Muscle layer of colon (tissue), 2 donors: ENCODE data around the gene MALAT1.

ENCODE experiments used
- H3K27ac ChIP-seq: one replicate; pipeline ENCODE4 v1.7.0; 2013; ENCODE audit warnings: low read depth, mild to moderate bottlenecking, low read length, moderate library complexity
- H3K27me3 ChIP-seq, 2 donors: one replicate each; pipeline ENCODE4 v1.7.0; 2013; ENCODE audit warnings: low read length in 2 of 2, mild to moderate bottlenecking in 2 of 2; ENCODE audit not compliant: insufficient read depth in 2 of 2, control insufficient read depth in 1 of 2
- H3K36me3 ChIP-seq: one replicate; pipeline ENCODE4 v1.7.0; 2013; ENCODE audit warnings: mild to moderate bottlenecking, low read length; ENCODE audit not compliant: insufficient read depth
- H3K4me1 ChIP-seq: one replicate; pipeline ENCODE4 v1.7.0; 2013; ENCODE audit warnings: mild to moderate bottlenecking, low read length; ENCODE audit not compliant: insufficient read depth
- H3K4me3 ChIP-seq, 2 donors: one replicate each; pipeline ENCODE4 v1.7.0; 2013; ENCODE audit warnings: low read length in 2 of 2, low read depth in 1 of 2, mild to moderate bottlenecking in 1 of 2, moderate library complexity in 1 of 2
- H3K9ac ChIP-seq: one replicate; pipeline ENCODE4 v1.7.0; 2013; ENCODE audit warnings: low read length
- H3K9me3 ChIP-seq: one replicate; pipeline ENCODE4 v1.7.0; 2013; ENCODE audit warnings: mild to moderate bottlenecking, low read length
- donor health status: abdominal sarcoma.
- donor health status: Adenocarcinoma of cecum.

Gene MALAT1

DNA sequence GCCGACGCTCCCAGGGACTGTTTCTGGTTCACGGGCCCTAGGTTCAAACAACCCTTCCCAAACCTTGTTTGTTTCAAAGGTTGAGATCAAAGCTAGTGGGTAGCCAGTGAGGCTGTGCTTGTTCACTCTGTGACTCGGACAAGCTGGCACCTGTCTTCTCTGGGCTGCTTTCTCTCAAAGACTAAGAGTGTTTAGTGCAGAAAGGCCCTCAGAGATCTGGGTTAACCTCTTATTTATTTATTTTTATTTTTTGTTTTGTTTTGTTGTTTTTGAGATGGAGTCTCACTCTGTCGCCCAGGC lies 13.0 kb upstream of the MALAT1 start:
- Histone ChIP-seq H3K4me1 (peaks cover 70% of the 10 kb centered on the region), H3K27ac (peak overlapping the region; percentile 87), H3K9ac (no peak overlapping the region), H3K27me3 (no peaks in the 10 kb centered on the region), H3K4me3 (no peak overlapping the region), H3K36me3 (no peaks in the 10 kb centered on the region), H3K9me3 (no peaks in the 10 kb centered on the region)

DNA sequence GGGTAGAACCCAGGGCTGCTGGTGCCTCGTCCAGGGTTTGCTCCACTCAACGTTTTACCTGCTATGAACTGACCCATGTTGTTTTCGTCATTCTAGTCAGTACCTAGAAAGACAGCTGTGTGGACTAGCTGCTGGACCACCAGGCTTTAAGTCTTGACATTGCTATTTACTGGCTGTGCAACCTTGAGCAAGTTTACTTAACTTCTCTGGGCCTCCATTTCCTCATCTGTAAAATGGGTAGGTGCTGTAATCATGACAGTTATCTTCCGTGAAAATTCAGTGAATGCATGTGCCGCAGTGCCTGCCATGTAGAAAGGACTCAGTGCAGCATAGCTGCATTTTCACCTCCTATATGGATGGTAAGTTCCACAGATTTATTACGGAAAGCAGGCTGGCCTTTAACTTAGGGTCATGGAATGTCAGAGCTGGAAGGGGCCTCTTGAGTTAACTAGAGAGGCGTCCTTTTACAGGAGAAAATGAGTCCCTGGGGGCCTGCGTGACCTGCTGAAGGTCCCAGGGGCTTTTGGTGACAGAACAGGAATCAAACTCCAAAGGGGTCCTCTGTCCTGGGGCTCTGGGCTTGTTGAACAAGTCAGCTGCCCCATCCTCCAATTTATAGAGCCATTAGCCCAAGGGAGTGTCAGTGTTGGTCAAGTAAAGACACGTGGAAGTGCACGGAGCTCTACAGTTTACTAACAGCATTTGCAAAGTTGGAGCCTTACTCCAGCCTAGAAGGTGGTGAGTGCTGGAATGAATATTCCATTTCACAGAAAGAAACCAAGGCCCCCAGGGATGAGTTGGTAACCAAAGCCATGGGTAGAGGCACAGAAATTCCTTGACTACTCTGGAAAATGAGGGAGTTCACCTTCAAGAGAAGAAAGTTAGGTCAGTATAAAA lies 12.0 kb upstream of the MALAT1 start:
- Histone ChIP-seq H3K9me3 (no peaks in the 10 kb centered on the region), H3K27me3 (no peaks in the 10 kb centered on the region), H3K4me1 (peaks cover 74% of the 10 kb centered on the region), H3K27ac (peak overlapping the region; percentile 96), H3K36me3 (no peaks in the 10 kb centered on the region), H3K4me3 (peak overlapping the region in 1 of 2 donors; percentile 20), H3K9ac (peak overlapping the region; percentile 30)

DNA sequence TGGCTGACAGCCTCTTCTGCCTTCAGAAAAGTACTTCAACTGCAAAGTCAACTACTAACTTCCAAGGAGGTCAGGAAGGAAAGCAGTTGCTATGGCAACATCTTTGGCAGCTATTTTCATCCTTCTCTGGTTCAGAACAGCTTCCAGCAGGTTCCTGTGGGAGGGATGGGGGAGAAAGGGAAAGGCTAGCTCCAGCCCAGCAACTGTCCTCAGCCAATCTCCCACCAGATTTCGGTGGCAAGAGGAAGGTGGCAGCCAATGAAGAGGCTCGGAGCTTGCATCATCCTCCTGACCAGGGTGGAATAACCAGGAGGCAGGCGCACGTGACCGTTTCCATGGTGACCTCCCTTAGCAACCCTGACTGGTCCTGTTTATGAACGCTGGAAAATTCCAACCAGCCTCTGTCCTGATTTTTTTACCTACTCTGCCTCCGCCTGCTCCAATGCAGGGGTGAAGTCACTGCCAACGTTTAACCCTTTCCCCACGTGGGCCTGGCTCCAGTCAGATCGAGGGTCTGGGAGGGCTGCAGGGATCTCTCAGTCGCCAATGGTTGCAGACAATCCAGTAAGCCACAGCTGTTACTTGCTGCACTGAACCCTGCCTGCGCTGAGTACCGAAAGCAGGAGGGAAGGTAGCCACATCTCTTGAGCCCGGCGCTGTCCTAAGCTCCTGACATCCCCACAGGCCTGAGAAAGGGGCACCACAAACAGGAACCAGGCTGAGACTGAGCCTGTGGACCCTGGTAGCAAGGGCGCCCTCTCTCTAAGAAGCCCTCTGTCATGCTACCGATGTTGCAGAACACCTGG lies 11.2 kb upstream of the MALAT1 start:
- Histone ChIP-seq H3K4me1 (peaks cover 83% of the 10 kb centered on the region), H3K27me3 (no peaks in the 10 kb centered on the region), H3K9ac (peak overlapping the region; percentile 78), H3K27ac (peak overlapping the region; percentile 100), H3K36me3 (no peaks in the 10 kb centered on the region), H3K9me3 (no peaks in the 10 kb centered on the region), H3K4me3 (peak overlapping the region; percentile 22 to 57)

DNA sequence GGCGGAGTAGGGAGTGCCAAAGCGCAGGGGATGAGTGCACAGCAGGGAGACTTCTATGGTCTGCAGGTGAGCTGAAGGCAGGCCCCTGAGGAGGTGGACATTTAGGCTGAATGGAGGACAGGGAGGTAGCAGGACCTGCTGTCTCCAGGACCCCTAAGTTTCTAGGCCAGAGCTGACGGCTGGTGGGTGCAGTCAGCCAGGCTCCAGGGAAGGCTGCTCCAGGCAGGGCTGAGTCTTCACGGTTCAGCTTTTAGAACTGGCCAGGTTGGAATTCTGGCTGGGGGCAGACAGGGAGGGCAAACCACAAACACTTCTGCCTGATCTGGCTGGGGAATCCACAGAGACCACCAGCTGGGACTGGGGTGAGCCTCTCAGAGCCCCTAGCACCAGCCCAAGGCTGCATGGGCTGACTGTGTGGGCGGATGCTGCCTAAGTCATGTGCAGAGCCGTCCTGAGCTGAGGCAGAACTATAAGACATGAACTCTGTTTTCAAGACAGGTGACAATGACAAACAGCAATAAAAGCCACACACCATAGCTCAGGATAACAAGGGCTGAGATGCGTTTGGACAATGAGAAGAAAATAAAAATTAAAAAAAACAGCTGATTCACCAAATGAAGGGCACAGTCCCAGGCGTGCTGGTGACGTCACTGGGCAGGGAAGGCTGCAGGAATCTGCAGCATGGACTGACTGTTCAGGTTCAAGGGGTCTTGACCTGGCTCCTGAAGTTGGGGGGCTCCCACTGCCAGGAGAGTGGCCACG lies 10.4 kb upstream of the MALAT1 start:
- peaks cover 90% of the 10 kb centered on the region for H3K4me1 ChIP-seq
- H3K36me3 ChIP-seq, result no peaks in the 10 kb centered on the region
- no peaks in the 10 kb centered on the region for H3K9me3 ChIP-seq
- H3K27me3 ChIP-seq, result no peaks in the 10 kb centered on the region
- peak overlapping the region; percentile 100 for H3K27ac ChIP-seq
- peak overlapping the region; percentile 78 for H3K9ac ChIP-seq
- H3K4me3 ChIP-seq, result peak overlapping the region; percentile 22 to 57

DNA sequence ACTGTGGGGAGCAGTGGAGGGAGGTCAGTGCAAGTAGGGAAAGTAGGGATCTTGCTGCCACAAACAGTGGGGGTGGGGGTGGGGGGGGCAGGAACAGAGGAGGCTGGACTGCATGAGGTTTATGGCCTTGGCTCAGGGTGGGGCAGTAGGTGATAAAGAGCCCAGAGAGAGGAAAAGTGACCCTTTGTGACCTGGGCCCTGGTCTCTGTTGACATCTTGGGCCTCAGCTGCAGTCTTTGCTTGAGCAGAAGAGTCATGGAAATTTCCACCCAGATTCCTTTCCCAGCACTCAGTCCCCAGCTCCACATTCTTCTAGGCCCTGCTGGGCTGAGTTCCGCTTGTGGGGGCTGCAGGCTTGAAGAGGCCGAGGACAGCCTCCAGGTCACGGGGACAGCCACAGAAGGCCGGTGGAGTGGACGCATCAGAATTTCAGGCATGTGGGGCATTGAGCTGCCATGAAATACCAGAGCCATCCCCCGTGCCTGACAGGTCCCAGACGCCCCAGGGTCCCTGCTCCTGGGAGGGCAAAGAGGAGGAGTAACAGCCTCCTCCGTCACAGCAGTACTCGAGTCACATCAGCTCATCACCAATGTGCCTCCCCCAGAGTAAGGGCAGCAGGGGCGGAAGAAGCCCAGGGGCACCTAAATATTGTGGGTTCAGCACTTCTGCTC lies 9.7 kb upstream of the MALAT1 start:
- peaks cover 94% of the 10 kb centered on the region for H3K4me1 ChIP-seq

DNA sequence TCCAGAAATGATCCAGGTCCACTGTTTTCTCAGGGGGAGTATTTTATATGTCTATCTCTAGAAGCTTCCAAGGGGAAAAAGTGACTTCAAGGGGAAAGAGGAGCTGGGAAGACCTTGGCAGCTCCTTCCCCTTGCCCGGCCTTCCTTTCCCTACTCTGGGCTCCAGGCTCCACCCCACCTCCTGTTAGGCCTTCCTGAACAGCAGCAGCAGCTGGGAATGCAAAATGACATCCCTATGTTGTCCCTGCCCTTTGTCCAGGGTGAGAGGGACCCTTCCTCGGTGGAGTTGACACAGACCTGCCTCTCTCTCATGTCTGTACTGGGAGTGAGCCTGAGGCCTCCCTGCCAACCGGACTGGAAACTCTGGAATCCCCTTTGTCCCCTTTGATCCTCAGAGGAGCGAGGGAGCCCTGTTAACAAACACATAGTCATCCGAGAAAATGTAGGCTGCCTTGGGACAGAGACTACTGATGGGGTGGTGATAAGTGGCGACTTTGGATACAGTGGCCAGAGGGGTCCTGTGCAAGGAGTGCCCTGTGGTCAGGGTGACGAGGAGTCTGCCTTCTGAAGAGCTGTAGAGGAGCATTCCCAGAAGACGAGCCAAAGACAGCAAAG lies 9.0 kb upstream of the MALAT1 start:
- no peaks in the 10 kb centered on the region for H3K9me3 ChIP-seq
- H3K4me3 ChIP-seq, result peak overlapping the region in 1 of 2 donors; percentile 12
- H3K27me3 ChIP-seq, result no peaks in the 10 kb centered on the region
- H3K36me3 ChIP-seq, result no peaks in the 10 kb centered on the region
- H3K27ac ChIP-seq, result peak overlapping the region; percentile 100
- peak overlapping the region; percentile 78 for H3K9ac ChIP-seq
- H3K4me1 ChIP-seq, result peaks cover 96% of the 10 kb centered on the region

More for the DNA sequence above, 9.7 kb upstream of the MALAT1 start:
- Histone ChIP-seq H3K27me3 (no peaks in the 10 kb centered on the region), H3K9me3 (no peaks in the 10 kb centered on the region), H3K9ac (peak overlapping the region; percentile 78), H3K27ac (peak overlapping the region; percentile 100), H3K4me3 (peak overlapping the region in 1 of 2 donors; percentile 57), H3K36me3 (no peaks in the 10 kb centered on the region)

DNA sequence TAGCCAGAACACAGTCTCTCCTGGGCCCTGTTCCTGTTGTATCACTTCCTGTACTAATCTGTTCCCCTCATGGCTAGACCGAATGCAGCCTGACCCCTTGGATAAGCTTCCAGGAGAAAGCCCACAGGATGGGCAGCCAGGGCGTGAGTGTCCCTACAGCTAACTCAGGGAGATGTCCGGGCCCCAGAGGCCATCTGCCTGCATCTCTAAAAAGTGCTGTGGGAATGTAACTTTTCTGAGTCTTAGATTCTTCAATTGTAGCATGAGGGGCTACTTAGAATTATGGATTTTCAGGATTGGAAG lies 7.7 kb upstream of the MALAT1 start:
- Histone ChIP-seq H3K27me3 (no peaks in the 10 kb centered on the region), H3K4me3 (peak overlapping the region in 1 of 2 donors; percentile 10), H3K9me3 (no peaks in the 10 kb centered on the region), H3K27ac (peak overlapping the region; percentile 100), H3K36me3 (no peaks in the 10 kb centered on the region), H3K4me1 (peaks cover 90% of the 10 kb centered on the region), H3K9ac (peak overlapping the region; percentile 35)

DNA sequence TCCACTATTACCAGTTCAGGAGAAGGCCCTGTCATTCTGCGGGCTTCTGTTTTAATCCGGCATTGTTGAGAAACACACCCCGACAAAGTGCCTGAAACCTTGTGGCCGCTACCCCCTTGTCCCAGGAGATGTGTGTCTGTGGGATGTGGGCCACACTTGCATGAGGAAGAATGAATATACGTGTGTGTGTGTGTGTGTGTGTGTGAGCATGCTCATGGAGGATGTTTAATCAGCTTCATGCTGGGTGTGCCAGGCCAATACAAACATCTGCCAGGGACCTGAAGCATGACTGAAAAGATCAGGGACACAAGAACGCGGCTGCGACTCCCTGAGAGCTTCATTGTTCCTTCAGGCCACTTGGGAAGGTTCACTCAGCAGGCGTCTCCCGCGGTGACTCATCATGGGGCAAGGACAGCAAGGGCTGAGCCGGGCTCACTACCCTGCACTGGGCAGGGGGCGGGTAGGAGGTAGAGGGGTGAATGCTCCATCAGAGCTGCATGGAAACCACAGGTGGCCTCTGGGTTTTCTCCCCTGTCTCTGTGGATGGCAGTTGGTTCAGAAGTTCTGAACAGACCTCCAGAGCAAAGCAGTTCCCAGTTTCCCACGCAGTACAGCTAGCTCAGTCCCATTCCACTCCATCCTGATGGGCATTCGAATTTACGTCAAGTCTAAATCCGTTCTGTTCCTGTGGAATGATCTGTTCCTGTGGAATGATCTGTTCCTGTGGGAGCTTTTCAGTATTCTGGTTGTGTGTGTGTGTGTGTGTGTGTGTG lies 7.0 kb upstream of the MALAT1 start:
- Histone ChIP-seq H3K4me3 (peak overlapping the region; percentile 9 to 10), H3K4me1 (peaks cover 90% of the 10 kb centered on the region), H3K36me3 (no peaks in the 10 kb centered on the region), H3K27me3 (no peaks in the 10 kb centered on the region), H3K9ac (peak overlapping the region; percentile 40), H3K27ac (peak overlapping the region; percentile 100), H3K9me3 (no peaks in the 10 kb centered on the region)

DNA sequence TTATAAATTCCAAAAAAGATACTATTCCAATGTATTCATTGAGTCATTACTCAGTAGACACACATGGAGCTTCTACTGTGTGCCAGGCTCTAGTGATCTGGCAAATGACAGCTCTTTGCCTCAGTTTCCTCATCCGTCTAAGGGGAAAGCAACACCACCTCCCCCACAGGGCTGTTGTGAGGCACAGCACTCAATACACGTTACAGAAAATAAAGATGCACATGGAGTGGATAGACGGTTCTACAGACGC lies 6.5 kb upstream of the MALAT1 start:
- H3K9me3 ChIP-seq, result no peaks in the 10 kb centered on the region
- H3K27me3 ChIP-seq, result no peaks in the 10 kb centered on the region
- peak overlapping the region; percentile 100 for H3K27ac ChIP-seq
- no peaks in the 10 kb centered on the region for H3K36me3 ChIP-seq
- peaks cover 89% of the 10 kb centered on the region for H3K4me1 ChIP-seq
- H3K4me3 ChIP-seq, result peak overlapping the region in 1 of 2 donors; percentile 20
- peak overlapping the region; percentile 40 for H3K9ac ChIP-seq

DNA sequence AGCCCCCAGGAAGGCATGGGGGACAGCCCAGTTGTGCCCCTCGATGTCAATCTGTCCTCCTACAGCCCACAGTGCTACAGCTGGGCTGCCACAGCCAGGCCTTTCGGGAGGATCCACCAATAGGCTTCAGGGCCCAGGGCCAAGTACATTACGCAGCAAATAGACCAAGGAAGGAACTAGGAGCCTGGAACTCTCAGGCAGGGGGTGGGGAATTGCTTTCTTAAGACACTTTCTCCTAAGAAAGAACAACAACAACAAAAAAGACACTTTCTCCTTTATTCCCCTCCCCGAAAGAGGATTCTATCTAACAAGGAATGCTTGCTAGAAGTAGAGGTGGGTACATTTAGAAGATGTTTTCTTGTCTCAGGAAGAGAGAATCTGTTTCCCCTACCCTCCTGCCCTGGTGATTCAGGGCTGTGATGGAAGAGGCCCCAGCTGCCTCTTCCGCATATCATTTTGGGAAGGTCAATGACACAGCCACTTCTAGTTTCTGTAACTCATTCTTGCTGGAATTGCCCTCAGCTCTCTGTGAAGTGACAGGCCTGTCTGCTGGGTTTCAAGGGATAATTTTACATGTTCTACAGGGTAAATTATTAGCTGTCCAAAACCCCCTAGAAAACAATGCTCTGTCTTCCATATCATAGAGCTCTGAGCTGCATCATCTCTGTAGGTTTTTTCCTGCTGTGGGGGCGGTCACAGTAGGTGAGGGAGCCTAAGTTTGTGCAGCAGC lies 6.0 kb upstream of the MALAT1 start:
- Histone ChIP-seq H3K9me3 (no peaks in the 10 kb centered on the region), H3K27me3 (no peaks in the 10 kb centered on the region), H3K9ac (peak overlapping the region; percentile 40), H3K4me3 (peak overlapping the region in 1 of 2 donors; percentile 20), H3K27ac (peak overlapping the region; percentile 100), H3K4me1 (peaks cover 86% of the 10 kb centered on the region), H3K36me3 (no peaks in the 10 kb centered on the region)
